HUDEP-2 (cell line): Measurements from ENCODE around the gene FAM177A1.
A peak's percentile ranks its signal among the peaks of the same experiment; 100 is the strongest.
"Not testable (repeated sequence)": the region's sequence is repeated elsewhere in the genome, so short reads cannot be mapped to it uniquely, and the experiment has no call there.

Experiments used
- DNase-seq, 76 experiments: peaks; one replicate each; lab custom pipeline; 2025; ENCODE audit not compliant: unreplicated experiment in 76 of 76; lab: John Stamatoyannopoulos, UW

FAM177A1 gene

DNA sequence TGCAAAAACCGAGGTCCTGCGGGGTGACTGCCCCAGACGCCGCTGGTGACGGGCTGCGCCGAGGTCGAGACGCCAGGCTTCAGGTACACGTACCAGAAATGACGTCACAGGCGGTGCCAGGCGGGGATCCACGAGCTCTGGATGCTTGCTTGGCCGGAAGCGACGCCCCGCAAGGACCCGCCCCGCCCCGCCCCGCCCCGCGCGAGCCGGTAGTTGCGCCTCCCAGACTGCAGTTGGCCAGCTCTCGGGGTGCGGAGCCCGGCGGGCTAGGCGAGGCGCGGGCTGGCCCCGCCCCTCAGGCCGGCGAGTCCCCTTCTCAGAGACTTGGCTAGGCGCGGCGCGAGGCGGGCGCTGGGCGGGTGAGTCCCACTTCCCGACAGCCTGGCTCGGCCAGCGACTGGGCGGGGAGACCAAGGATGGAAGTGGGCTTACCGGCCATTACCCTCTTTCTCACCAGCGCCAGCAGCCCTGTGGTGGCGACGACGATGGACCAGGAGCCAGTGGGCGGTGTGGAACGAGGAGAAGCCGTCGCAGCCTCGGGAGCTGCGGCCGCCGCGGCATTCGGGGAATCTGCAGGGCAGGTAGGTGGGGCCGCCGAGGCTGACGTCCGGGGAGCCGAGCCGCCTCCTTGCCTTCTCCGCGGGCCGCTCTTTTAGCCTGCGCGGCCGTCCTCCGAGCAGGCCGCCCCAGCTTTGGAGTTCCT lies at the start of gene FAM177A1:
Gene FAM177A1 (plus strand): TSS at position 225 of the 703 bp plus-strand sequence. CDS start 192 bp downstream, at position 417.
- peak; percentile 44 to 99 (median 97) for DNase-seq

DNA sequence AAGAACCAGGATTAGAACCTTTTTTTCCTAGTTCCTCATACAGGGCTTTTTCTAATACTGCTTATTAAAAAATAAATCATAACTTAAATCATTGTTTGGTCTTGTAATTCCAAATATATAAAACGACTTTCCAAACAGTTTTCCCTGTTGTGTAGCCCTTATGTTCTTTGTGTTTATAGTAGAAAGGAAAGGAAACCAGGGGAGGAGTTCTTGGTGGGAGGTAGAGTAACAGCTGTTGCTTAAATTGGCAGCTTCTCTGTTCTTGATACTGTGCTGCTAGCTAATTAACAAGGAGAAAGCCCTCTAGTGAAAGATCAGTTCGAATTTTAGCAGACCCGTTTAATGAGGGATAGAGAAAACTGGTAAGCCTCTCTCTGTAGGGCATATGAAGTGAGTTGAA lies 48.3 kb upstream of the FAM177A1 start:
- no peak for DNase-seq

DNA sequence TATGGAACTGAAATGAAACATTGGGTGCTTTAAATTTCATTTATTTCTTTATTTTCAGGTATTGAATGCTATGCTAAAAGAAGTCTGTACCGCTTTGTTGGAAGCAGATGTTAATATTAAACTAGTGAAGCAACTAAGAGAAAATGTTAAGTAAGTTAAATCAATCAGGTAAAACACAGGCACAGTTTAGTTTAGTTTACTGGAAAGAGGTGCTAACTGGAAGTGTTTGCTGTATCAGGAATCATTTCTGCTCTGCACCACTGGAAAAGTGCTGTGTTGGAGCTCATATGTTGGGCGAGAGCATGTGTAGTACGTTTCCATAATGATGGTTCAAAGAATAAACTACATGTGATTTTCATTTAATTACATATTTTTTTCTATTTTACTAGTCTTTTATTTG lies 46.6 kb upstream of the FAM177A1 start:
- no peak for DNase-seq

DNA sequence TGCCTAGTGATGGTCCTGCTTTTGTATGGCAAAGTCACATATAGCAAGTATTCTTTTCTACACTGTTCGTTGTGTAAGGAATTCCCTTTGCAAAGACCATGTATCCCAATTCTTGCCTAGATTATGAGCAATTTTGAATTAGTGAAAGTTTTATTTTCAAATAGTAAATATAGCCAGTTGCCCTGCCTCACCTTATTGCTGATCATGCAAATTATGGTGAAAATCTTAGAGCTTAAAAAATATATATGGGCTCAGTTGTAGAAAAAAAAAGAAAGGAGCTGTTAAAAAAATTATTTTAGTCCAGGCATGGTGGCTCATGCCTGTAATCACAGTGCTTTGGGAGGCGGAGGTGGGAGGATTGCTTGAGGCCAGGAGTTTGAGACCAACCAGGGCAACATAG lies 44.5 kb upstream of the FAM177A1 start:
- no peak for DNase-seq

DNA sequence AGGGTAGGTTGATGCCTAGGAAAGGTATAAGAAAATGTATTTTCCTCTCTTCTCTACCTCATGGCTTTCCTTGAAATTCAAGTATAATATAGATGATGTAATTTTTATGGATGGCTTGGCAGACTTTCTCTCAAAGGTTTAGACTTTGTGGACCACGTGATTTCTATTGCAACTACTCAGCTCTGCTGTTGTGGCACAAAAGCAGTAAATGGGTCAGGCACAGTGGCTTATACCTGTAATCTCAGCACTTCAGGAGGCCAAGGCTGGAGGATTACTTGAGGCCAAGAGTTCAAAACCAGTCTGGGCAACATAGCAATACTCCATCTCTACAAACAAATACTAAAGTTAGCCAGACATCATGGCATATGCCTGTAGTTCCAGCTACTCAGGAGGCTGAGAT lies 41.2 kb upstream of the FAM177A1 start:
- no peak for DNase-seq

GRCh38 chr14:35016568-35016967 lies 29.5 kb upstream of the FAM177A1 start:
- no peak for DNase-seq

DNA sequence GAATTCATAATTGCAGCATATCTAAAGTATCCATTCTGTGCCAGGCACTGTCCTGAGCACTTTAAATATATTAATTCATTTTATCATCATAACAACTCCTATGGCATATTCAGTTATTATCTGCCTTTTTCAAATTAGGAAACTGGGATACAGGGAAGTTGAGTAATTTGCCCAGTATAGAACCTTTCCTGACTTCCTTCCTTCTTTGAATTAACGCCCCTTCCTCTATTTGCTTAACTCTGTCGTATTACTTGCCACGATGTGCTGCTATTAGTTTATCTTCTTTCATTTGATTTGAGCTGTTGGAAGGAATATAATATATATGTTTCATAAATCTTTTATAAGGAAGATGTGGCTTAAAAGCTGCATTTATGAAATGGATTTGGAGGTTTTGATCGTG lies 25.4 kb upstream of the FAM177A1 start:
- DNase-seq = no peak

GRCh38 chr14:35028435-35028834 lies 17.6 kb upstream of the FAM177A1 start:
- no peak for DNase-seq

- DNase-seq = no peak
Measured at GRCh38 chr14:35032562-35032961, 13.5 kb upstream of the FAM177A1 start.

GRCh38 chr14:35034440-35034833 lies 11.6 kb upstream of the FAM177A1 start:
- no peak for DNase-seq

GRCh38 chr14:35034944-35035554 lies 11.0 kb upstream of the FAM177A1 start:
- DNase-seq = not testable (repeated sequence)

GRCh38 chr14:35038312-35038711 lies 7.8 kb upstream of the FAM177A1 start:
- not testable (repeated sequence) for DNase-seq

GRCh38 chr14:35042632-35043031 lies 3.4 kb upstream of the FAM177A1 start:
- DNase-seq = no peak

- no peak for DNase-seq
Measured at GRCh38 chr14:35043046-35043445, 3.0 kb upstream of the FAM177A1 start.

GRCh38 chr14:35044939-35045797 lies 904 bp upstream of the FAM177A1 start:
- peak in 2 of 76 experiments; percentile 6 to 14 for DNase-seq

DNA sequence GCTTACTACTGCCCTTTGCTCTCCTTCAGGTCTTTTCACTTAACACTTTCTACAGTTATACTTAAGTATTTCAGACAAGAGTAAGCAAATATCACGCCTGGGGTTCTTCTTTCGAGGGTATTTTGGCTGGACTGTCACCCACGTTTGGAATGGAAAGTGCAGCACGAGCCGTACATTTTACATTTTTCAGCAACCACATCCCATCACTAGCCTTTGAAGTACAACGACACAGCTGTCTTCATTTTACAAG lies 349 bp upstream of the FAM177A1 start:
- no peak for DNase-seq

GRCh38 chr14:35046751-35047536 lies 872 bp downstream of the FAM177A1 start:
- DNase-seq = peak in 42 of 76 experiments; percentile 3 to 82 (median 47)

GRCh38 chr14:35047976-35048513 lies 2.0 kb downstream of the FAM177A1 start:
- no peak for DNase-seq

- DNase-seq = peak in 15 of 76 experiments; percentile 1 to 27 (median 18)
Measured at GRCh38 chr14:35050652-35051051, 4.6 kb downstream of the FAM177A1 start.

DNA sequence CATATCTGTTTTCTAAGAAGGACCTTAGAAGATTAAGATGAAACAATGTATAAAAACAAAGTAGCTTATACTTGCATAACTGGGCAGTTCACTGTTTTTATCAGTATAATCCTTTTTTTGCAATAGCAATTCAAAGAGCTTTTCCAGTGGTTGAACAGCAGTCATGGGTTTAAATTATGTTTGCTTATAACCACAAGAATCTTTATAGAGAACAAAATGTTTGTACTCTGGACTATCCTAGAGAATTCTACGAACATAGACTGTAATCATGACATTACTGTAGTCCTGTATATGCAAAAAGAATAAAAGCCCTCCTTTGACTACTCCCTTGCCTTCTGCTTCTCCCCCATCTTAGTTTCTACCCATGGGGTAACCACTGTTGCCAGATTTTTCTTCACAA lies 5.7 kb downstream of the FAM177A1 start:
- DNase-seq = no peak

- DNase-seq = no peak
Measured at GRCh38 chr14:35052637-35053036, 6.6 kb downstream of the FAM177A1 start.
